ENCODE measurements around the gene B3GAT1. TPM values are rescaled to one million over a fixed set of nuclear protein-coding genes. Genes with fewer than 3 reads are reported as not detected.
A peak's percentile ranks its signal among the peaks of the same experiment; 100 is the strongest.
"Not testable (repeated sequence)": the region's sequence is repeated elsewhere in the genome, so short reads cannot be mapped to it uniquely, and the experiment has no call there.

Gene B3GAT1, protein sequence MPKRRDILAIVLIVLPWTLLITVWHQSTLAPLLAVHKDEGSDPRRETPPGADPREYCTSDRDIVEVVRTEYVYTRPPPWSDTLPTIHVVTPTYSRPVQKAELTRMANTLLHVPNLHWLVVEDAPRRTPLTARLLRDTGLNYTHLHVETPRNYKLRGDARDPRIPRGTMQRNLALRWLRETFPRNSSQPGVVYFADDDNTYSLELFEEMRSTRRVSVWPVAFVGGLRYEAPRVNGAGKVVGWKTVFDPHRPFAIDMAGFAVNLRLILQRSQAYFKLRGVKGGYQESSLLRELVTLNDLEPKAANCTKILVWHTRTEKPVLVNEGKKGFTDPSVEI
- 0.27 TPM for total RNA-seq
- long read RNA-seq: 0 reads

DNA sequence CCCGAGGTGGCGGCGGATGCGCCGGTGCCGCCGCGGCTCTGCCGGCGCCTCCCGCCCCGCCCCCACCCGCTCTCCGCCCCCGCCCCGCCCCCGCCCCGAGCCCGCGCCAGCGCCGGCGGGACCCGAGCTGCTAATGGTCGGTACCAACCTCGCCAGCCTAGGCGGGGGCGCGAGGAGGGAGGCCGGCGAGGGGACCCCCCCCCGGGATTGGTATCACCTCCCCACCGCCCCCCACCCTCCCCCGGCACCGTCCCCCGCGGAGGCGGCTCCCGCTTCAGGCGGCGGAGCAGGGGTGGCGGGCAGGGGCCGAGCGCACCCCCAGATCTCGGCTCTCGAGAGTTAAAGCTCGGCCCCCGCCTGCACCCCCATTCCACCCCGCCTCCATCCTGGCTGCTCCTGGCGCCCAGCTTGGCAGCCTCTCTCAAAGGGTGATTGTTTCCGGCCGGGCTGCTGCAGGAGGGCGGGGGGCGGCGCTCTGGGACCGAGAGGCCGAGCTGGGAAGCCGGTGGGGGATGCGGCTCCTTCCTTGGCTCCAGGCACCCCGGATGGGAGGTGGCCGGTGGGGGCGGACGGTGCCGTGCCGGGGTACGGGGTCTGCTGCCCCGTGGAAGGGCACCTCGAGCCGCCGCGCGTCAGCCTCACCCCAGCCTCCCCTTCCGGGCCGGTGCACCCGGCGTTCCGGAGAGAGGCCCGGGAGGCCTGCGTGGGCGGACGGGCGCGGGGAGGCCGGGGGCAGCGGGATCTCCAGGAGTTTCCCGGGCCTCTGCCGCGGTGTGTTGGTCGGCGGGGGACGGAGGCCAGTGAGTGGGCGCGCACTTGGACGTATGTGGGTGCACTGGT is at the start of gene B3GAT1:
Gene B3GAT1, minus strand, starts transcription at position 40 of the 840 bp plus-strand sequence. CDS start 24,583 bp downstream, outside the sequence.
- intact Hi-C loops (cut with DNase I): no loop called here

GRCh38 chr11:134461621-134462020 is 49.6 kb upstream of the B3GAT1 start:
- intact Hi-C loops (cut with DNase I): no loop called here
- DNase-seq (ENCODE audit: low spot score): no peak

More for the DNA sequence above, at the start of gene B3GAT1:
- no peak for DNase-seq (ENCODE audit: low spot score)

DNA sequence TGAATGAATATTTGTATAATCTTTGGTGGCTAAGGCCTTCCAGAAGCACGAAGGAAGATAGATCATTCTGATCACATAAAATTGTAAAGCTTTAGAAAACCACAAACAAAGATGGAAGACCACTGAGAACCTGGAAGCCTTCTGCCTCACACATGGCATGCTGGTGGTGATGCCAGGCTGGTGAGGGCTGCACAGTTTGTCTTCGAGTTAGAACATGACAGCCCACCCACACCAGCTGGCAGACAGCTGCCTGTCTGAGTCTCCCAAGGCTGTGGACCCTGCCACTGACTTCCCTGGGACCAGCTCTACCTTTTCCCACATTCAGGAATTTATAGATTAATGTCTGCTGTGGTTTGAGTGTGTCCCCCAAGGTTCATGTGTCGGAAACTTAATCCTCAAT is 48.8 kb upstream of the B3GAT1 start:
- DNase-seq (ENCODE audit: low spot score): peak; percentile 53
- intact Hi-C loops (cut with DNase I): no loop called here

DNA sequence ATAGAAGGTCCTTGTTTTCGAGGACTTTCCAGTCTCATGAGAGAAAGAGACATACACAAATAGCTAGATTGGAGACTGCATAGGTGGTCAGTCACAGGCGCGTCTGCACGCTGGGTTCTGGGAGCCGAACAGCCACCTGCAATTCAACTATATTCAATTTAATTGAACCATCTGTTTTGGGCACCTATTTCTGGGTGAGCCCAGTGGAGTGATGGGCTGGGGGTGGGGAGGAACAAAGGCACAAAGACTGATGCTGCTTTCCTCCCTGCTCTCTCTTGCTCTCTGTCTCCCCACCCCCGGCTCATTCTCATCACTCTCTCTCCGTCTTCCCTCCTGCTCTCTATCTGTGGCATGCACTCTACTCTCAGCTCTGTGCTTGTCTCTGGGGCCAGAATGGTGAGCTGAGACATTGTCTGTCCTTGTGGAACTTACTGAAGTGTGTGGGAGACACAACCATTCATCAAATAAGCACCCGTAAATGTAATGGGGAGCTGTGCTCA is 48.1 kb upstream of the B3GAT1 start:
- intact Hi-C loops (cut with DNase I): no loop called here

DNA sequence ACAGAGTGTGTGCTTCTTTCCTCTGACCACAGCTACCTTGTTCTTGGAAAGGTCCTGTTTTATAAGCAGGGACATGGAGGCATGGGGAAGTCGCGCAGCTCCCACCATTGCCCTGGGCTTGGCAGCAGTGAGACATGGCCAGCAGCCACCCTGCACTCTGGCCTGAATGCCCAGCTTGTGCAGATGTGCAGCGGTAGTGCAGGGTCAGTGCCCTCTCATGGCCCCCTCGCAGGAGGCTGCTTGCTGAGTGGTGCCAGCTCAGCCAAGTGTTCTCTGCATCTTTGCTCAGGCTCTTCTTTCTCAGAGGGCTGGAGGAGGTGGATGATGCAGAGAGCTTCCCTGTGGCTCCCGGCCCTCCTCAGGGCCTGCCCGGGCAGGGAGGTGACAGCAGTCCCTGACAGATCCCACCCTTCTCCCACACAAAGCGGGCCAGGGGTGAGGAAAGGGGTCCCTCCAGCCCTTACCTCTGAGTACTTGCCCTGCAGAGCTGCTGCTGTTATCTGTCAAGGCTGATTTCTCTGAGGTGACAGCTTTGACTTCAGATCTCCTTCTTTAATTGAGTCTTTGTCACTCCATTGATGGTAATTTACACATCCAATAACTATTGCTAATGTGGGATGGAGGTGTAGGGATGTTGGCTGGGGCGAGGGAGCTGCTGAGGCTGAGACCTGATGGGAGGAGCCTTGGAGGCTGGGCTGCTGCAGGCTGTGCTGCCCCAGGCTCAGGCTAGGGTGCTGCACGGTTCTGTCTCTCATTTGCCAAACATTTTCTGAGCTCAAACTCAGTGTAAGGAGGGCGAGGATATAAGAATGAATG is 47.4 kb upstream of the B3GAT1 start:
- peak; percentile 56 for DNase-seq (ENCODE audit: low spot score)
- intact Hi-C loops (cut with DNase I): no loop called here

More for the DNA sequence above, 48.1 kb upstream of the B3GAT1 start:
- peak; percentile 38 for DNase-seq (ENCODE audit: low spot score)

DNA sequence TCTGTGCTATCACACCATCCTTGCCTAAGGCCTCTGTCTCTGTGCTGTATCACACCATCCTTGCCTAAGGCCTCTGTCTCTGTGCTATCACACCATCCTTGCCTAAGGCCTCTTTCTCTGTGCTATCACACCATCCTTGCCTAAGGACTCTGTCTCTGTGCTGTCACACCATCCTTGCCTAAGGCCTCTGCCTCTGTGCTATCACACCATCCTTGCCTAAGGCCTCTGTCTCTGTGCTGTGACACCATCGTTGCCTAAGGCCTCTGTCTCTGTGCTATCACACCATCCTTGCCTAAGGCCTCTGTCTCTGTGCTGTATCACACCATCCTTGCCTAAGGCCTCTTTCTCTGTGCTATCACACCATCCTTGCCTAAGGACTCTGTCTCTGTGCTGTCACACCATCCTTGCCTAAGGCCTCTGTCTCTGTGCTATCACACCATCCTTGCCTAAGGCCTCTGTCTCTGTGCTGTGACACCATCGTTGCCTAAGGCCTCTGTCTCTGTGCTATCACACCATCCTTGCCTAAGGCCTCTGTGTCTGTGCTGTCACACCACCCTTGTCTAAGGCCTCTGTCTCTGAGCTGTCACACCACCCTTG is 45.5 kb upstream of the B3GAT1 start:
- DNase-seq (ENCODE audit: low spot score); intact Hi-C loops (cut with DNase I): not testable (repeated sequence)

- intact Hi-C loops (cut with DNase I): no loop called here
- no peak for DNase-seq (ENCODE audit: low spot score)
Measured at GRCh38 chr11:134455516-134455915, 43.5 kb upstream of the B3GAT1 start.

- intact Hi-C loops (cut with DNase I): no loop called here
- DNase-seq (ENCODE audit: low spot score): no peak
Measured at GRCh38 chr11:134454146-134454690, 42.2 kb upstream of the B3GAT1 start.

- DNase-seq (ENCODE audit: low spot score): no peak
- intact Hi-C loops (cut with DNase I): no loop called here
Measured at GRCh38 chr11:134453441-134453840, 41.4 kb upstream of the B3GAT1 start.

DNA sequence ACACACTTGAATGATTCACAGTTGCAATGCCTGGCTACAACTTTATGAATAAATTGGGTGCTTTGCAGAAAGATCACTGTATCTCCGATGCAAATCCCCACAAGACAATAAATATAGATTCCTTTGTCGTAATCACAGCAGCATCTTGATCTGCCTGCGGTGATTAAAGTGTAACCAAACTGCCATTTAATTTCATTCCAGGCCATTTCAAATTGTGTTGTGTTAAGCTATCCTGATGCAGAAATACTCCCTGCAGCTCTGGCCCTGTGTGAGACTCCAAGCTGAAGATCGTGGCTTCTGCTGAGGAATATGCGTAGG is 40.8 kb upstream of the B3GAT1 start:
- intact Hi-C loops (cut with DNase I): no loop called here

DNA sequence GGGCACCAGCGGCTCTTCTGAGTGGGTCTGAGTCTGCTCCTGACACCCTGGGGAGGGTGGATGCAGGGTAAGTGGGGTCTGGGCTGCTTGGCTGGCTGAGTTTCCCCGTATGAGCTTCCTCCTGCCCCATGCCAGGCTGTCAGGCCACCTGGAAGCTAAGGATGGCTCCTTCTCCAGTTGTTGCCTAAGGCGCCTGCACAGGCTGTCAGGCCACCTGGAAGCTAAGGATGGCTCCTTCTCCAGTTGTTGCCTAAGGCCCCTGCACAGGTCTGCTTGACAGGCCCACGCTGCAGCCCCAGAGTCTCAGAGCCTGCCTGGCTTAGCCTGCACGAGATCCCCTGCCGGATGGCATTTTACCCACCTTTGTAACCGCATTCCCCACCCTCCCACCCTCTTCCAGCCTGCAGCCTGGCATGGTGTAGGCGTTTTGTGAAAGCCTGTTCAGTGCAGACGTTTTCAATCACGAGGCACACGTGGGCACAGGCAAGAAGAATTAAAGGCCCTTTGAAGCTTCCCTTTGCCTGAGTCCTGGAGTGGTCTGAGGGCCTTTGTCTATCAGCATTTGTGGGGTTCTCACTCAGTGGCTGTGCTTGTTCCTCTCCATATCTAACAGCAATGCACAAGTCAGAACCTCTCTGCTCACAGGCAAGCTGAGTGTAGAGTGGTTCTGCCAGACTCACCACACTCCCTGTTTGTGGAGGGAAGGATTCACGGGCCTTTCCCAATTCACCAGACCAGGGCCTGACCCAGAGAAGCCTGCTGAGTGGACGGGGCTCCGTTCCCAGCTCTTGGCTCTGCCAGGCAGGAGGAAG is 40.2 kb upstream of the B3GAT1 start:
- DNase-seq (ENCODE audit: low spot score): no peak
- intact Hi-C loops (cut with DNase I): no loop called here

More for the DNA sequence above, 40.8 kb upstream of the B3GAT1 start:
- DNase-seq (ENCODE audit: low spot score): no peak

GRCh38 chr11:134450186-134450585 is 38.1 kb upstream of the B3GAT1 start:
- intact Hi-C loops (cut with DNase I): no loop called here
- DNase-seq (ENCODE audit: low spot score): no peak

DNA sequence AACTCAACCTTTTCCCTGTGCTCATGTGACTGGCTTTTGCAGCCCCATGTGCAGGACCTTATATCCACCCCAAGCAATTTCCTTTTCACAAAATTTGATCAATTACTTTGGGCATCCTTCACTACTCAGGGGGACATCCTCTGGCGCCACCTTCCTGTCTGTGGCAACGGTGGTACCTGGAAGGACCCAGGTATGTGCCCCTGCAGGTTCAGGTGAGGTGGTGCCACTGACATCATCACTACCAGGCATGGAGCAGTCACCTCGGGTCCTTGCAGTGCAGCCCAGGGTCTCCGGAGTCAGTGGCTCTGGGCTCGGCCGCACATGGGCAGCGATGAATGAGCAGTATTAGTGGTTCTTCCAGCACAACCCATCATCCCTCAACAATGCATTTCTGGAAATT is 37.7 kb upstream of the B3GAT1 start:
- intact Hi-C loops (cut with DNase I): no loop called here
- no peak for DNase-seq (ENCODE audit: low spot score)

GRCh38 chr11:134449051-134449450 is 37.0 kb upstream of the B3GAT1 start:
- intact Hi-C loops (cut with DNase I): no loop called here
- no peak for DNase-seq (ENCODE audit: low spot score)

- intact Hi-C loops (cut with DNase I): no loop called here
- DNase-seq (ENCODE audit: low spot score): no peak
Measured at GRCh38 chr11:134447696-134448095, 35.7 kb upstream of the B3GAT1 start.

DNA sequence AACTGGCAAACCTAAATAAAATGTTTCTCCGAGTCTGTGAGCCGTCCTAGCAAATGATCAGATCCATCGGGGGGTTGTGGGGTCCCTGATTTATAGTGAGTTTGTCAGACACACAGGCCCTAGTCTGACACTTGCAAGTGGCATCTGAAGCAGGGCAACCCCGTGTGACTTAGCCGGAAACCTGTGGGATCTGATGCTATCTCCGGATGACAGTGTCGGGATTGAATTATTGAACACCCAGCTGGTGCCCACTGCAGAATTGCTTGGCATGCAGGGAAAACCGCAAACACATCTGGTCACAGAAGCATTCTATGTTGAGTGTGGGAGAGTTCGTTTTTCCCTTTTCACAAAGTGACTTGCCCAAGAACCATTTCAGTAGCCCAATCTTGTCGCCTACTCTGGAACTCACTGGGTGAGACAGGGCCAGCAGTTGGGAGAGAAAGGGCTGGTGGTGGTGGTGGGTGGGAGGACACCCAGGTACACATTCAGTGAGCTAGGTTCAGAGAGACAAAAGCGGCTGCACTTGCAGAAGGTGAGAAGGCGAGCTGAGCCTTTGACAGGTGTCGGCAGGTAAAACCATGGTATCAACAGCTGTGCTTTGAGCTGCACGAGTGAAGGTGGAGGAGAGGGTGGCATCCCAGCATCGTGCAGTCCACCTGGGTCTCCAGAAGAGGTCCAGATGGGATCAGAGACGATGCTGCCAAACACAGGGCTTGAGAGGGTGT is 33.7 kb upstream of the B3GAT1 start:
- intact Hi-C loops (cut with DNase I): no loop called here
- no peak for DNase-seq (ENCODE audit: low spot score)

- DNase-seq (ENCODE audit: low spot score); intact Hi-C loops (cut with DNase I): not testable (repeated sequence)
Measured at GRCh38 chr11:134444160-134445108, 32.4 kb upstream of the B3GAT1 start.

Data from cardiac septum (tissue), 1 donor.